Thoracic aorta endothelial cell (primary cell): ENCODE data around the gene KDM1B. TPM values are rescaled to one million over a fixed set of nuclear protein-coding genes. Genes with fewer than 3 reads are reported as not detected.

Source experiments
- small RNA-seq: library from RNA; depleted of rRNA; stranded (forward); fragments of <200 nt; gene quantifications from one replicate; pipeline ENCODE3, GENCODE V24; 2012
- total RNA-seq: library from RNA; depleted of rRNA; stranded (reverse); fragments of >200 nt; gene quantifications from 2 replicates; pipeline ENCODE4 v1.2.3, GENCODE V29; 2012

Gene KDM1B, protein sequence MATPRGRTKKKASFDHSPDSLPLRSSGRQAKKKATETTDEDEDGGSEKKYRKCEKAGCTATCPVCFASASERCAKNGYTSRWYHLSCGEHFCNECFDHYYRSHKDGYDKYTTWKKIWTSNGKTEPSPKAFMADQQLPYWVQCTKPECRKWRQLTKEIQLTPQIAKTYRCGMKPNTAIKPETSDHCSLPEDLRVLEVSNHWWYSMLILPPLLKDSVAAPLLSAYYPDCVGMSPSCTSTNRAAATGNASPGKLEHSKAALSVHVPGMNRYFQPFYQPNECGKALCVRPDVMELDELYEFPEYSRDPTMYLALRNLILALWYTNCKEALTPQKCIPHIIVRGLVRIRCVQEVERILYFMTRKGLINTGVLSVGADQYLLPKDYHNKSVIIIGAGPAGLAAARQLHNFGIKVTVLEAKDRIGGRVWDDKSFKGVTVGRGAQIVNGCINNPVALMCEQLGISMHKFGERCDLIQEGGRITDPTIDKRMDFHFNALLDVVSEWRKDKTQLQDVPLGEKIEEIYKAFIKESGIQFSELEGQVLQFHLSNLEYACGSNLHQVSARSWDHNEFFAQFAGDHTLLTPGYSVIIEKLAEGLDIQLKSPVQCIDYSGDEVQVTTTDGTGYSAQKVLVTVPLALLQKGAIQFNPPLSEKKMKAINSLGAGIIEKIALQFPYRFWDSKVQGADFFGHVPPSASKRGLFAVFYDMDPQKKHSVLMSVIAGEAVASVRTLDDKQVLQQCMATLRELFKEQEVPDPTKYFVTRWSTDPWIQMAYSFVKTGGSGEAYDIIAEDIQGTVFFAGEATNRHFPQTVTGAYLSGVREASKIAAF
- 12.4 and 13.2 TPM in 2 replicates for total RNA-seq

GRCh38 chr6:18155150-18155863 is at the start of gene KDM1B:
Gene KDM1B, plus strand, starts transcription at chr6:18155422. Its CDS starts 4,474 bp downstream, at chr6:18159896.

GRCh38 chr6:18122128-18123093 is 32.8 kb upstream of the KDM1B start, which contains the start of gene NHLRC1:
Gene NHLRC1, minus strand, starts transcription at chr6:18122677. Its CDS starts 71 bp downstream, at chr6:18122606.

DNA sequence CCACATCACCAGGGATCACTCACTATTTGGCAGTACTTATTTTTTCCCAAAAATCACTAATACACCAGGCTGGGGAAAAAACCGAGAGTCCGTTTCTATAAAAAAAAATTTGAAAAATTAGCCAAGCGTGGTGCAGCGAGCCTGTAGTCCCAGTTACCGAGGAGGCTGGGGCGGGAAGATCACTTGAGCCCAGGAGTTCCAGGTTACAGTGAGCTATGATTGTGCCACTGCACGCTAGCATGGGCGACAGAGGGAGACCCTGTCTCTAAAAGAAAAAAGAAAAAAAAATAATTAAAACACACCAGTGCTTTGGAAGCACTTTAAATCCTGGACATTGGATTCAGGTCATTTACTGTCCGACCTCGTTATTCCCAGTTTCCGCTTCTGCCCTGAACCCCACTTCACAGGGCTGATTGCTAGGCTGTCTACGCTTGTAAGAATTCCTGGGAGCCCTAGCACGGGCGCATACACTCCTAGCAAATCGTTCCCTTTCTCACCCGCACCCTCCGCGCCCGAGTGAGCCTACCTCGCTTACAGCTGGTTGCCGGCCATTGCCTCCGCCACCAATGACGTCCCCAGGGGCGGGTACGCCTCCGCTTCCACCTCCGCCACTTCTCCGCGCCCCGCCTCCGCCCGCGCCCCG is 594 bp upstream of the KDM1B start, which contains the start of gene TPMT:
Gene TPMT (minus strand): TSS at position 571 of the 643 bp plus-strand sequence. CDS start 5,950 bp downstream, outside the sequence.

DNA sequence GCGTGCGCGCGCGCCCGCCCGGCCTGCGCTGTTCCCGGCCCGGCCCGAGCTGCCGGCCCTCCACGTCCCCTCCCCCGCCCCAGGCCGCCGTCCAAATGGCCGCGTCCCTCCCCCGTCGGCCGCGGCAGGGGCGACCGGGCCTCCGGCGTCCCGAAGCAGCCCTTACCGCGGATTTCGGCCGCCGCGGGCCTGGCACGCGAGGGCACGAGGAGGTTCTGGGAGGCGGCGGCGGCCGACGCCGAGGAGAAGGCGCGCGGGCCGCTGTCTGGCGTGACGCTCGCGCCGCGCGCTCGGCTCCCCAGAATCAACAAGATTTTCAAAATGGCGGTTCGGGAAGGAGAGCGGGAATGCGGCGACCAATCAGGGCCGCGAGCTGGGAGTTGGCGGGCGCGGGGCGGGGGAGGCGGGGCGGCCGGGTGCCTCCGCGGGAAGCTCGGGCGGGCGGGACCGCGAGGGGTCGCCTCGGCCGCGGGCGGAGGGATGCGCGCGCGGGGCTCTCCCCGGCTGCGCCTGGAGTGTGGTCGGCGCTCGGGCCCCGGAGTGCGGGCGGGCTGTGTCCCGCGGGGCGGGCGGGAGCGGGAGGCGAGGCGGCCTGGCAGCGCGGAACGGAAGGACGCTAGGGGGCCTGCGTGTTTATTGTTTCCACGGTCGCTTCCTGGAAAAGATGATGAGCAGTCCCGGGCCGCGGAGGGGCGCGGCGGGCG is 109.1 kb downstream of the KDM1B start, which contains the start of gene DEK:
Gene DEK (minus strand): TSS at position 312 of the 704 bp plus-strand sequence. CDS start 543 bp downstream, outside the sequence.

Small RNA genes within 50 kb of the gene (small RNA-seq; reads per million reads assigned to genes)
- gene RF00019, result not detected

Other genes starting within 250 kb of the KDM1B start
- gene KIF13A, start 167.8 kb upstream of the KDM1B start, total RNA-seq, result 71.7 and 80.5 TPM in 2 replicates
- 1.2 and 2.3 TPM in 2 replicates for gene NHLRC1, start 32.7 kb upstream of the KDM1B start, total RNA-seq
- 16.8 and 18.1 TPM in 2 replicates for gene TPMT, start 345 bp upstream of the KDM1B start, total RNA-seq
- 199 and 218 TPM in 2 replicates for gene DEK, start 109.1 kb downstream of the KDM1B start, total RNA-seq
- 135 and 161 TPM in 2 replicates for gene RNF144B, start 231.9 kb downstream of the KDM1B start, total RNA-seq